GM19043 (cell line): Measurements from ENCODE around the gene ATOX1.
"Not testable (repeated sequence)": the region's sequence is repeated elsewhere in the genome, so short reads cannot be mapped to it uniquely, and the experiment has no call there.

Experiments used
- ATAC-seq: cut with Tn5 transposase; IDR thresholded peaks from one replicate; pipeline ENCODE4 v1.9.1; 2021; ENCODE audit warnings: low read depth; ENCODE audit not compliant: unreplicated experiment

ATOX1 gene

GRCh38 chr5:151735646-151736045, 22.8 kb downstream of the ATOX1 start:
- no peak for ATAC-seq

GRCh38 chr5:151734064-151734408, 24.4 kb downstream of the ATOX1 start:
- no peak for ATAC-seq

GRCh38 chr5:151733358-151734063, 24.9 kb downstream of the ATOX1 start:
- no peak for ATAC-seq

- ATAC-seq, result no peak
These were observed 28.1 kb downstream of the ATOX1 start for GRCh38 chr5:151730381-151730780.

GRCh38 chr5:151729597-151729996, 28.8 kb downstream of the ATOX1 start:
- not testable (repeated sequence) for ATAC-seq

- ATAC-seq, result no peak
These were observed 34.1 kb downstream of the ATOX1 start for GRCh38 chr5:151724360-151724759.

GRCh38 chr5:151722546-151722945, 35.9 kb downstream of the ATOX1 start:
- ATAC-seq, result no peak

- ATAC-seq, result peak; percentile 22
These were observed 36.5 kb downstream of the ATOX1 start for GRCh38 chr5:151721812-151722391.

- peak; percentile 84 for ATAC-seq
These were observed 37.3 kb downstream of the ATOX1 start for GRCh38 chr5:151721087-151721646.

GRCh38 chr5:151720215-151720614, 38.2 kb downstream of the ATOX1 start:
- ATAC-seq, result no peak

- ATAC-seq, result no peak
These were observed 39.0 kb downstream of the ATOX1 start for GRCh38 chr5:151719228-151720000.

- no peak for ATAC-seq
These were observed 39.8 kb downstream of the ATOX1 start for GRCh38 chr5:151718646-151719045.

GRCh38 chr5:151718153-151718552, 40.3 kb downstream of the ATOX1 start:
- ATAC-seq, result no peak

- ATAC-seq, result no peak
These were observed 41.0 kb downstream of the ATOX1 start for GRCh38 chr5:151717416-151717815.

GRCh38 chr5:151709109-151709735, 49.2 kb downstream of the ATOX1 start:
- no peak for ATAC-seq

GRCh38 chr5:151708126-151708525, 50.3 kb downstream of the ATOX1 start:
- ATAC-seq, result no peak

- ATAC-seq, result no peak
These were observed 50.9 kb downstream of the ATOX1 start for GRCh38 chr5:151707567-151707966.

- no peak for ATAC-seq
These were observed 51.5 kb downstream of the ATOX1 start for GRCh38 chr5:151706906-151707305.

- ATAC-seq, result no peak
These were observed 54.7 kb downstream of the ATOX1 start for GRCh38 chr5:151703780-151704179.

GRCh38 chr5:151703227-151703626, 55.2 kb downstream of the ATOX1 start:
- peak; percentile 88 for ATAC-seq

- ATAC-seq, result peak; percentile 44
These were observed 57.6 kb downstream of the ATOX1 start for GRCh38 chr5:151700820-151701219.
